HG03378 (cell line): ENCODE measurements around the gene DPEP2NB.
"Not testable (repeated sequence)": the region's sequence is repeated elsewhere in the genome, so short reads cannot be mapped to it uniquely, and the experiment has no call there.

Experiments used
- ATAC-seq: cut with Tn5 transposase; IDR thresholded peaks from one replicate; pipeline ENCODE4 v1.9.1; 2021; ENCODE audit warnings: mild to moderate bottlenecking, moderate library complexity; ENCODE audit not compliant: unreplicated experiment

The DPEP2NB gene

GRCh38 chr16:68015681-68016080 lies at the start of gene DPEP2NB:
TSS of gene DPEP2NB (minus strand) at chr16:68015911. CDS start at chr16:68015770, 141 bp downstream.
- no peak for ATAC-seq

- ATAC-seq: no peak
These were observed 49.2 kb upstream of the DPEP2NB start for GRCh38 chr16:68064791-68065365.

- no peak for ATAC-seq
These were observed 47.2 kb upstream of the DPEP2NB start for GRCh38 chr16:68062910-68063393.

GRCh38 chr16:68061396-68061795 lies 45.7 kb upstream of the DPEP2NB start:
- no peak for ATAC-seq

GRCh38 chr16:68059804-68060203 lies 44.1 kb upstream of the DPEP2NB start:
- ATAC-seq: no peak

- no peak for ATAC-seq
These were observed 39.7 kb upstream of the DPEP2NB start for GRCh38 chr16:68055395-68055794.

GRCh38 chr16:68049449-68049848 lies 33.7 kb upstream of the DPEP2NB start:
- no peak for ATAC-seq

GRCh38 chr16:68047987-68048386 lies 32.3 kb upstream of the DPEP2NB start:
- ATAC-seq: no peak

- no peak for ATAC-seq
These were observed 30.4 kb upstream of the DPEP2NB start for GRCh38 chr16:68046106-68046505.

GRCh38 chr16:68041783-68042182 lies 26.1 kb upstream of the DPEP2NB start:
- no peak for ATAC-seq

- no peak for ATAC-seq
These were observed 25.0 kb upstream of the DPEP2NB start for GRCh38 chr16:68040506-68041288.

GRCh38 chr16:68037841-68038597 lies 22.3 kb upstream of the DPEP2NB start:
- ATAC-seq: no peak

GRCh38 chr16:68035227-68035626 lies 19.5 kb upstream of the DPEP2NB start:
- ATAC-seq: no peak

- ATAC-seq: no peak
These were observed 17.4 kb upstream of the DPEP2NB start for GRCh38 chr16:68033101-68033500.

GRCh38 chr16:68031951-68032350 lies 16.2 kb upstream of the DPEP2NB start:
- ATAC-seq: no peak

GRCh38 chr16:68030108-68030507 lies 14.4 kb upstream of the DPEP2NB start:
- not testable (repeated sequence) for ATAC-seq

- ATAC-seq: no peak
These were observed 13.3 kb upstream of the DPEP2NB start for GRCh38 chr16:68028996-68029395.

- peak; percentile 68 for ATAC-seq
These were observed 7.2 kb upstream of the DPEP2NB start, which contains the start of the genes DDX28 and DUS2 for GRCh38 chr16:68022728-68023537. TSS of gene DDX28 (minus strand) at chr16:68023232. CDS start at chr16:68023202, 30 bp downstream. TSS of gene DUS2 (plus strand) at chr16:68023284. CDS start at chr16:68038024, 14,740 bp downstream.

- no peak for ATAC-seq
These were observed 6.6 kb upstream of the DPEP2NB start for GRCh38 chr16:68022278-68022727.

- ATAC-seq: no peak
These were observed 5.8 kb upstream of the DPEP2NB start for GRCh38 chr16:68021490-68021889.
